ENCODE measurements around the gene ULK4.

DNA sequence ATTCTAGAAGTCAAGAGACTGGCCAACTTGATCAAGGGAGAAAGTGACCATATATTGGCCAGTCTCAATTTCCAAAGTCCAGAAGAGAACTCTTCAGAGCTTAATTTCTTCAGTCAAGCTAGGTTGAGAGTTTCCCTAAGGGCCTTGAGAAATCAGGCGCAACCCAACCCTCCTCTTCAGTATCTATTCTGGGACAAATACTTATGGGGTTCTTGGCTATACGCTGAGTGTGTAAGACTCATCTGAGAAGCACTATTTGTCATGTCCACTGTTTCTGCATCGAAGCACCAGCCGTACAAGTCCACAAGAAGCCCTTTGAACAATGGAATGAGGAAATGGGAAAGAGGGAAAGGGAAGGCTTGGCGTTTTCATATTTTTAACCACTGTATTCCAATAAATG is 383.1 kb downstream of the ULK4 start:
- TF ChIP-seq, protein P1, sequence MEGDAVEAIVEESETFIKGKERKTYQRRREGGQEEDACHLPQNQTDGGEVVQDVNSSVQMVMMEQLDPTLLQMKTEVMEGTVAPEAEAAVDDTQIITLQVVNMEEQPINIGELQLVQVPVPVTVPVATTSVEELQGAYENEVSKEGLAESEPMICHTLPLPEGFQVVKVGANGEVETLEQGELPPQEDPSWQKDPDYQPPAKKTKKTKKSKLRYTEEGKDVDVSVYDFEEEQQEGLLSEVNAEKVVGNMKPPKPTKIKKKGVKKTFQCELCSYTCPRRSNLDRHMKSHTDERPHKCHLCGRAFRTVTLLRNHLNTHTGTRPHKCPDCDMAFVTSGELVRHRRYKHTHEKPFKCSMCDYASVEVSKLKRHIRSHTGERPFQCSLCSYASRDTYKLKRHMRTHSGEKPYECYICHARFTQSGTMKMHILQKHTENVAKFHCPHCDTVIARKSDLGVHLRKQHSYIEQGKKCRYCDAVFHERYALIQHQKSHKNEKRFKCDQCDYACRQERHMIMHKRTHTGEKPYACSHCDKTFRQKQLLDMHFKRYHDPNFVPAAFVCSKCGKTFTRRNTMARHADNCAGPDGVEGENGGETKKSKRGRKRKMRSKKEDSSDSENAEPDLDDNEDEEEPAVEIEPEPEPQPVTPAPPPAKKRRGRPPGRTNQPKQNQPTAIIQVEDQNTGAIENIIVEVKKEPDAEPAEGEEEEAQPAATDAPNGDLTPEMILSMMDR (conservative IDR thresholded peaks at IDR 0.05): no peak
- no peak for TF ChIP-seq ZFX (IDR thresholded peaks at IDR 0.05)

Measured in C4-2B (cell line).